Fibroblast of lung (primary cell): ENCODE measurements around the gene TGFBRAP1.

ENCODE experiments used
- CTCF ChIP-seq, 2 donors: IDR thresholded peaks in 1 of 2; conservative IDR thresholded peaks in 1 of 2; 1 replicate in 1 of 2; 2 replicates in 1 of 2; pipeline ENCODE4 v1.5.1; 2011 to 2012; ENCODE audit warnings: low read length in 2 of 2, control low read depth in 1 of 2, inconsistent platforms in 1 of 2, low read depth in 1 of 2, mild to moderate bottlenecking in 1 of 2
- EZH2 ChIP-seq: IDR thresholded peaks from 2 replicates; pipeline ENCODE4 v1.5.1; 2012; ENCODE audit warnings: low read length, control low read depth, mild to moderate bottlenecking; ENCODE audit errors: missing control alignments

GRCh38 chr2:105329561-105330495 lies at the start of gene TGFBRAP1:
- no peak for TF ChIP-seq CTCF (conservative IDR thresholded peaks at IDR 0.05 in 1 of 2, IDR thresholded peaks at IDR 0.05 in 1 of 2; ENCODE audit: low read depth in 1 of 2, low read length in 2 of 2)
- TF ChIP-seq EZH2: no peak
